KMS-11 (cell line): Measurements from ENCODE around the gene KCNQ1.

ENCODE experiments used
- H2AFZ ChIP-seq: fragments of 200-600 bp; sonication (generic); 2 replicates; pipeline ENCODE4 v1.6.1; 2016; ENCODE audit warnings: antibody characterized with exemption, mixed run types, low read depth
- H3K27ac ChIP-seq: fragments of 200-600 bp; sonication (generic); 2 replicates; pipeline ENCODE4 v1.6.1; 2016; ENCODE audit warnings: mild to moderate bottlenecking, mixed run types
- H3K27me3 ChIP-seq: fragments of 200-600 bp; sonication (generic); 2 replicates; pipeline ENCODE4 v1.6.1; 2017; ENCODE audit warnings: mild to moderate bottlenecking, low read depth, mixed run types, moderate library complexity; ENCODE audit not compliant: insufficient read depth
- H3K36me3 ChIP-seq: fragments of 200-600 bp; sonication (generic); 2 replicates; pipeline ENCODE4 v1.6.1; 2017; ENCODE audit warnings: mild to moderate bottlenecking, mixed run types; ENCODE audit not compliant: insufficient read depth
- H3K4me1 ChIP-seq: fragments of 200-600 bp; sonication (generic); 2 replicates; pipeline ENCODE4 v1.6.1; 2016; ENCODE audit warnings: mild to moderate bottlenecking, low read depth, mixed run types; ENCODE audit not compliant: poor library complexity, severe bottlenecking
- H3K4me2 ChIP-seq: fragments of 200-600 bp; sonication (generic); 2 replicates; pipeline ENCODE4 v1.7.0; 2016; ENCODE audit warnings: mild to moderate bottlenecking, mixed run types
- H3K4me3 ChIP-seq: fragments of 200-600 bp; sonication (generic); IDR thresholded peaks from 2 replicates; pipeline ENCODE4 v1.6.1; 2017; ENCODE audit warnings: low read depth, low read length, mixed read lengths; ENCODE audit not compliant: insufficient read depth
- H3K79me2 ChIP-seq: fragments of 200-600 bp; sonication (generic); 2 replicates; pipeline ENCODE4 v1.6.1; 2016; ENCODE audit warnings: low read depth, mixed run types; ENCODE audit not compliant: insufficient read depth
- H3K9ac ChIP-seq: fragments of 200-600 bp; sonication (generic); 2 replicates; pipeline ENCODE4 v1.6.1; 2016; ENCODE audit warnings: mild to moderate bottlenecking, mixed run types
- H4K20me1 ChIP-seq: fragments of 200-600 bp; sonication (generic); 2 replicates; pipeline ENCODE4 v1.6.1; 2016; ENCODE audit warnings: mild to moderate bottlenecking, mixed run types; ENCODE audit not compliant: insufficient read depth
- TF ChIP-seq, protein P1 (sequence below): fragments of 200-600 bp; sonication (generic); conservative IDR thresholded peaks from 2 replicates; pipeline ENCODE4 v1.6.1; 2017; ENCODE audit warnings: low read depth, mild to moderate bottlenecking, antibody characterized with exemption, low read length, moderate library complexity, mixed read lengths

The KCNQ1 gene

DNA sequence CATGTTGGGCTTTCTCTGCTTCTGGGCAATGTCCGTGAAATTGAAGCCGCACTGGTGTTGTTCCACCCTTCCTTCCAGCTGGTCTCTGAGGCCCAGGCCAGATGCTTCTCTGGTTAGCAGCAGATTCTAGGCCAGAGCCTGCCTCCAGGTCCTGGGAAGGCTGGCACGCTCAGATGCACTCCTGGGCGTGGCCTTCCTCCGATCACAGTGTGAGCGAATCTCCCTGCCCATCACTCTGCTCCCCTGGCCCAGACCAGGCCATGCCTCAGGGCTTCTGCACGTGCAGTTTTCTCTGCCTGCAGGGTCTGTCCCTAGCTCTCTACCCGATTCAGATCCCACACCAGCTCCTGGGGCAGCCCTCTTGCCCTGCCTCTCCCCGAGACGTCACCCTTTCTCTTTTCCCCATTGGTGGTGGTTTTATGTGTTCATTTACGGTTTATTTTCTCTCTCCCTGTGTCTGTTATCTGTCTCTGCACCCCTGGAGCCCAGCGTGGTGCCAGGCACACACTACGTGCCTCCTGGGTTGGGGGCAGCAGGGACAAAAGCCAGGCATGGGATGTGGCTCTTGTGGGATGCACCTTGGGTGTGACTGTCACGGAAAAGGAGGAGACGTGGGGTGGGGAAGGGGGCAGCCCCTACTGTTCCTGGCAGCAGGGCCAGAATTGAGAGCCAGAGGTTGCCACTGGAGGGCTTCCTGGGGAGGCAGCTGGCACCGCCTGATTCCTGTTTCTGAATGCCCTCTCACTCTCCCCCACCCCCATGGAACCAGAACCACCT lies 66.0 kb downstream of the KCNQ1 start:
- no peak overlapping the region for H3K27ac ChIP-seq
- no peaks in the 10 kb centered on the region for H4K20me1 ChIP-seq
- H3K4me2 ChIP-seq = no peak overlapping the region
- H3K4me1 ChIP-seq = no peaks in the 10 kb centered on the region
- H3K9ac ChIP-seq = no peak overlapping the region
- TF ChIP-seq, protein P1, sequence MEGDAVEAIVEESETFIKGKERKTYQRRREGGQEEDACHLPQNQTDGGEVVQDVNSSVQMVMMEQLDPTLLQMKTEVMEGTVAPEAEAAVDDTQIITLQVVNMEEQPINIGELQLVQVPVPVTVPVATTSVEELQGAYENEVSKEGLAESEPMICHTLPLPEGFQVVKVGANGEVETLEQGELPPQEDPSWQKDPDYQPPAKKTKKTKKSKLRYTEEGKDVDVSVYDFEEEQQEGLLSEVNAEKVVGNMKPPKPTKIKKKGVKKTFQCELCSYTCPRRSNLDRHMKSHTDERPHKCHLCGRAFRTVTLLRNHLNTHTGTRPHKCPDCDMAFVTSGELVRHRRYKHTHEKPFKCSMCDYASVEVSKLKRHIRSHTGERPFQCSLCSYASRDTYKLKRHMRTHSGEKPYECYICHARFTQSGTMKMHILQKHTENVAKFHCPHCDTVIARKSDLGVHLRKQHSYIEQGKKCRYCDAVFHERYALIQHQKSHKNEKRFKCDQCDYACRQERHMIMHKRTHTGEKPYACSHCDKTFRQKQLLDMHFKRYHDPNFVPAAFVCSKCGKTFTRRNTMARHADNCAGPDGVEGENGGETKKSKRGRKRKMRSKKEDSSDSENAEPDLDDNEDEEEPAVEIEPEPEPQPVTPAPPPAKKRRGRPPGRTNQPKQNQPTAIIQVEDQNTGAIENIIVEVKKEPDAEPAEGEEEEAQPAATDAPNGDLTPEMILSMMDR = no peak
- H3K4me3 ChIP-seq = no peak overlapping the region
- no peaks in the 10 kb centered on the region for H3K36me3 ChIP-seq
- H2AFZ ChIP-seq = no peak overlapping the region
- H3K79me2 ChIP-seq = no peaks in the 10 kb centered on the region
- no peaks in the 10 kb centered on the region for H3K27me3 ChIP-seq

GRCh38 chr11:2511421-2512369 lies 66.9 kb downstream of the KCNQ1 start:
- H4K20me1 ChIP-seq = no peaks in the 10 kb centered on the region
- no peaks in the 10 kb centered on the region for H3K36me3 ChIP-seq
- TF ChIP-seq, protein P1 = no peak
- H3K4me1 ChIP-seq = no peaks in the 10 kb centered on the region
- no peak overlapping the region for H3K4me2 ChIP-seq
- no peak overlapping the region for H3K9ac ChIP-seq
- no peaks in the 10 kb centered on the region for H3K79me2 ChIP-seq
- no peaks in the 10 kb centered on the region for H3K27me3 ChIP-seq
- H3K4me3 ChIP-seq = no peak overlapping the region
- H2AFZ ChIP-seq = no peak overlapping the region
- H3K27ac ChIP-seq = no peak overlapping the region

DNA sequence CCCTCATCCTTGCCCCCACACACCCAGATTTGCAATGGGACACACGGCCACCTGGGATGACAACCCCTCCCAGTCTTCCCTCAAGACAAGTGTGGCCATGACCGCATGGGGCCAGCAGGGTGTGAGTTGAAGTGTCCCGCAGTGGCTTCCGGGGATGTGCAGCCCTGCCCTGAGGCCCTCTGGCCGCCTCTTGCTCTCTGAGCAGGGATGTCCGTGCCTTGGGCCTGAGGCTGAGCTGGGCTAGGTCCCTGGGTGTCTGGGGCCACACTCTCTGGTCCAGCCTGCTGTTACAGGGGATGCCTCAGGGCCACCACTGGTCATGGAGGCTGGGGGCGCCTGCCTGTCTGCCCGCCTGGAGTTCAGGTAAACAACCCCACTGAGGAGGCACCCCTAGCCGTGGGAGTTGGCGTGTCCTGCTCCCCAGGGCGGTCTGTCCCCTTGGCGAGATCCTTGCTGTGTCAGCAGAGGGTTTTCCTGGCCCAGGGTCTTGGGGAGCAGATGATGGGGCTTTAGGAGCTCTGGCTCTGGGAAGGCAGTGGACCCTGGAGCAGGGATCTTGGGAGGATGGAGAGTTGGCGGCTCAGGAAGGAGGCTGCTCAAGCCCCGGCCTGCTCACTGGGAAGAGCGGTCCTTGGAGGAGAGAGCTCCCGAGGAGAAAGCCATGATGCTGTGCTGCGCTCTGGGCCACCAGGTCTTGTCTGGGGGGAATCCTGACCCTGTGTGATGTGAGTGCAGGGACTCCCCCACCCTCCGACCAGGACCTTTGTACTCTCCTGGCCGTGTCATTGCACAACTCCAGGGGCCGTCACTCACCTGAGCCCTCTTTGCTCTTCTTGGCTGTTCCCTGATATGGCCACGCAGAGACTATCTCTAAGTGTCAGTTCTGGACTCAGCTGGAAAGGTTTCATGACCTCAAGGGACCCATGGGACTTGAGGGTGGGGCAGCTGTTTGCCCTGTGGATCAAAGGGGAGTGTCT lies 67.9 kb downstream of the KCNQ1 start:
- H3K4me2 ChIP-seq = no peak overlapping the region
- H3K79me2 ChIP-seq = no peaks in the 10 kb centered on the region
- H2AFZ ChIP-seq = no peak overlapping the region
- H3K4me1 ChIP-seq = no peaks in the 10 kb centered on the region
- H4K20me1 ChIP-seq = no peaks in the 10 kb centered on the region
- H3K36me3 ChIP-seq = no peaks in the 10 kb centered on the region
- H3K9ac ChIP-seq = no peak overlapping the region
- no peak overlapping the region for H3K4me3 ChIP-seq
- H3K27me3 ChIP-seq = no peaks in the 10 kb centered on the region
- H3K27ac ChIP-seq = no peak overlapping the region
- TF ChIP-seq, protein P1 = no peak

DNA sequence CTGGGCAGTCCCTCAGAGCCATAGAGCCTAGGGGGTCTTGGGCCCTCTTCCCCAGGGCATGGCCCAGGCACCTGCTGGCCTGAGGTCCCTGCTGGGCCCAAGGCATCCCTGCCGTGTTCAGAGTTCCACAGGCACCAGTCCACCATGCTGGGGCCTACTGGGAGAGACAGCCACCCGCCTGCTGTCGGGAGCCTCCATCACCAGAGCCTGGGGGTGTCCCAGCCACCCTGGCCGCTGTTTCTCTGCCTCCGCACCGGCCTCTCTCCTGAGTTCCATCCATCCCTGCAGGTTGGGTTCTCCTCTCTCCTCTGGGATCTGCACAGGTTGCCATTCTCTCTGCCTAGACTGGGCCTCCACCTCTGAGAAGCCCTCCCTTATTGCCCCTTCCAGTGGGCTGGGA lies 68.6 kb downstream of the KCNQ1 start:
- H3K4me2 ChIP-seq = no peak overlapping the region
- H3K27me3 ChIP-seq = no peaks in the 10 kb centered on the region
- H2AFZ ChIP-seq = no peak overlapping the region

More for the DNA sequence above, 68.6 kb downstream of the KCNQ1 start:
- no peaks in the 10 kb centered on the region for H3K79me2 ChIP-seq
- H3K4me1 ChIP-seq = no peaks in the 10 kb centered on the region
- H3K36me3 ChIP-seq = no peaks in the 10 kb centered on the region
- H3K9ac ChIP-seq = no peak overlapping the region
- no peaks in the 10 kb centered on the region for H4K20me1 ChIP-seq
- no peak overlapping the region for H3K4me3 ChIP-seq
- TF ChIP-seq, protein P1 = no peak
- no peak overlapping the region for H3K27ac ChIP-seq
